NK-92 (cell line): ENCODE data around the gene GLTP.
A peak's percentile ranks its signal among the peaks of the same experiment; 100 is the strongest.
"Not testable (repeated sequence)": the region's sequence is repeated elsewhere in the genome, so short reads cannot be mapped to it uniquely, and the experiment has no call there.

Experiments
- DNase-seq: peaks from one replicate; lab custom pipeline; 2025; ENCODE audit not compliant: unreplicated experiment; lab: John Stamatoyannopoulos, UW

GLTP gene, protein sequence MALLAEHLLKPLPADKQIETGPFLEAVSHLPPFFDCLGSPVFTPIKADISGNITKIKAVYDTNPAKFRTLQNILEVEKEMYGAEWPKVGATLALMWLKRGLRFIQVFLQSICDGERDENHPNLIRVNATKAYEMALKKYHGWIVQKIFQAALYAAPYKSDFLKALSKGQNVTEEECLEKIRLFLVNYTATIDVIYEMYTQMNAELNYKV

GRCh38 chr12:109880043-109880931 is at the start of gene GLTP:
Gene GLTP, minus strand, starts transcription at chr12:109880541. Its CDS starts 167 bp downstream, at chr12:109880374.
- peak; percentile 8 for DNase-seq

GRCh38 chr12:109929326-109929725 is 49.0 kb upstream of the GLTP start:
- not testable (repeated sequence) for DNase-seq

DNA sequence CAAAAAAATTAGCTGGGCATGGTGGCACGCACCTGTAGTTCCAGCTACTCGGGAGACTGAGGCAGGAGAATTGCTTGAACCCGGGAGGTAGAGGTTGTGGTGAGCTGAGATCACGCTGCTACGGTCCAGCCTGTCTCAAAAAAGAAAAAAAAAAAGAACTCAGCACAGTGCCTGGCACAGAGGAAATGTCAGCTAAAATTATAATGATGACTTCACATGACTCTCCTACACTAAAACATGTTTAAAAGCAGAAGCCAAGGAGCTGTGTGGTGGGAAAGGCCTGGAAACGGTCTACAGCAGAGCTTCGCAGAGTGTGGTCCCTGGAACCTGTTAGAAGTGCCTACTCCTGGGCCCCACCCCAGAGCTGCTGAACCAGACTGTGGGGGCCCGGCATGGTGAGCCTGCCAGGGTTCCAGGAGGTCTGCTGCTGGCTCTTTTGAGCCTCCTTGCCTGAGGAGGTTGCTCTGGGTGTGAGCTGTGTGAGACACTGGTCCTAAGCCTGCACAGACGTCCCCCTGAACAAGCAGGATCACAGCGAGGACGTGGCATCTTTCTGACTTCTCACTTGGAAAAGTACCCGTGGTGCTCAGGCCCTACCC is 47.8 kb upstream of the GLTP start:
- no peak for DNase-seq

- DNase-seq = no peak
Observed at GRCh38 chr12:109927622-109928021, 47.3 kb upstream of the GLTP start.

- no peak for DNase-seq
Observed at GRCh38 chr12:109926488-109927210, 46.3 kb upstream of the GLTP start.

DNA sequence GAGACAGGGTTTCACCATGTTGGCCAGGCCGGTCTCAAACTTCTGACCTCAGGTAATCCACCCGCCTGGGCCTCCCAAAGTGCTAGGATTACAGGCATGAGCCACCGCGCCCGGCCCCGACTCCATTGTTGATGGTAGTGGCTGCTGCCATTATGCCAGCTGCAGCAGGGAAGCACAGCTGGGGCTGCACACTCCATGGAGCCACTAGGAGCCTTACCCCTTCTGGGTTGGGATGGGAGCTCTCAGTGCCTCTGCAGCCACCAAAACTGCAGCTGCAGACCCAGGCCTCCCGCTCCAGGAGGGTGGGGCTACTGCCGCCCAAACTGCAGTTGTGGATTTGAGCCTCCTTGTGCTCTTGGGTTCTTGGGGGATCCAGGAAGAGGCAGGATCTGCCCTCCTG is 45.7 kb upstream of the GLTP start:
- DNase-seq = no peak

DNA sequence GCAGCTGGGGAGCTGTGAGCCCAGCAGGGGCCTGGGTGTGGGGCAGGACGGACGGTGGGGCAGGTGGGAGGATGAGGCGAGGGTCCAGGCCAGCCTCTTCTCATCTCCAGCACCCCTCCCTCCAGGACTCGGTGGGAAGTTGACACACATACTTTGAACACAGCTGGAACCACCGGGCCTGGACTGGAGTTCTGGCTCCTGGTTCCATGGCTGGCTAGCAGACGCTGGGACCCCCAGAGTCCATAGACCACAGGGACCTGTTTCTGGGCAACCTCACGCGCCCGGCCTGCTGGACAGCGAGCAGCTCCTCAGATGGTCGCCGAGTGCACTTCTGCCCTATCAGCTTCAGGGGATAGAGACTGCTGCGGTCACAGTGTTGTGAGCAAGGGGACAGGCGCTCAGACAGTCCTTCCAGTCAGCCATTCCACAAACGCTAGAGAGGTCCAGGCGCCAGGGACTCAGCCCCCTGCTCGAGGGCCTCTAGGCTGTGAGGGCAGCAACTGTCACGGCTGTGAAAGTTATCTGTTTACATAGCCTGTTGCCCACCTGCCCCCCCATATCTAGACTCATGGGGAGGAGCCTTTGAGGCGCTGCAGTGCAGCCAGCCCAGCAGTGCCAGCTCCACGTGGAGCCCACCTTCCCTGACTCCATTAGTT is 45.0 kb upstream of the GLTP start:
- no peak for DNase-seq

DNA sequence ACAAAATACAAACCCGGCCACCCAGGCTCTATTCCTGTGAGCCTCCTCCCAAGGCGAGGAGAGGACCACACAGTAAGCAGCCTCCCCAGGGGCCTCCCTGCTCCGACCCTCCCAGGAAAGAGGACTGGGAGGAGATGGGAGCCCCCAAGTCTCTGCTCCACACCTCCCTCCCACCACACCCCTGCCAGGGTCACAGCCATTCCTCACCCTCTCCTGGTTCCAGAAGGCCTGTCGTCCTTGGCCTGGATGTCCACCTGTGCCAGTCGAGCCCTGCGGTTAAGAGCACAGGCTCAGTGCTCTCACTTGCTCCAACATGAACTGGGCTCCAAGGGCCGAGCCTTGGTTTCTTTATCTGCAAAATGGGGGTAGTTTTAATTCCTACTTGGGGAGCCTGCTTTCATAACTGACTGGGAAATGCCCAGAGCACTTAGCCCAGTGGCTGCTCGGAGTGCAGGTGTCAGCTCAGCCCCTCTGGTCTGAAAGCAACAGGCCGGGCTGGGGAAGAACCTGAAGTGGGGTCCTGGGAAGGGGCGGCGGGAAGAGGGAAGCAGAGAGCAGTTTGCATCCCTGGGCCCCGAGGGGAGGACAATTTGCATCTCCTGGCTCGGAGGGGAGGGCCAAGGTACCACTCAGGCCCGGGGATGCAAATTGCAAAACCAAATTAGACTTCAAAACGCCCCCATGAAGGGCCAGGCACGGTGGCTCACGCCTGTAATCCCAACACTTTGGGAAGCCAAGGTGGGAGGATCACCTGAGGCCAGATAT is 43.3 kb upstream of the GLTP start:
- DNase-seq = no peak

- DNase-seq = no peak
Observed at GRCh38 chr12:109923038-109923437, 42.7 kb upstream of the GLTP start.

GRCh38 chr12:109921982-109922381 is 41.6 kb upstream of the GLTP start:
- no peak for DNase-seq

DNA sequence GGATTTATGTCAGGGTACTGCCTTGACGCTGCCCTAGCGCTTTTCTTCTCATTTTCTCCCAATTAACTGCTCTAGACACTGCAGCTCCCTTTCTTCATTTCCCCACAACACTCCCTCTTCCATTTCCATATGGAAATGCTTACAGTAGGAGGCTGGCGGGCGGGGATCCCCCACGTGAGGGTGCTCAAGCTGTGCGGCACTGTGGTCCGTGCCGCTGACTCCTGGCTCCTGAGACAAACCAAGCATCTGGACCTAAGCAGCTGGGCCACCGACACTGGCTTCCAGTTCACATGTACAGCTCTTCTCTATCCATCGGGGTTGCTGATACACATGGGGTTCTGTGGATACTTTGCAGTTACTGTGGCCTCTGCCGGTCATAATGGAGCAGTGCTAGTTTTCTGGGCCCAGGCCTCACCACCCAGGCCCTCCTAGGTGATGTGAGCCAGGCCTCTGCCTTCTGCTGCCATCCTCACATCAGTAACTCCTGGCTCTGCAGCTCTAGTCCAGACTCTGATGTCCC is 40.0 kb upstream of the GLTP start:
- no peak for DNase-seq

- no peak for DNase-seq
Observed at GRCh38 chr12:109919456-109919855, 39.1 kb upstream of the GLTP start.

DNA sequence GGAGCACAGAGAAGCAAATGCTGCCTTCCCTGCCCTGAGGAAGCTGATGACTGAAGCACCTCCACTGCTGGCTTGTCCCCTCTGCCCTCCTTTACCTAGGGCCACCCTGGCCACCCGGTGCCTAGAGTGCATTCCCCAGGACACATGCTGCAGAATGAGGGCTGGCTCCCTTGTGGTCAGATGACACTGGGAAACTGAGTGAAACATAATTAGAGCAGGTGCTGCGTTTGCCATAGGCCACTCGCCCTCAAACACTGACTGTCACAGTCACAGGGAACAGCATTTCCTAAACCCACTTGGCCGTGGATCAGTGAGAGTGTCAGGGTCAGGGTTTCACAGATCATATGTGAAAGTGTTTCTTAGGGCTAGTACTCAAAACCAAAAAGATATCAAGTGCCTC is 35.7 kb upstream of the GLTP start:
- no peak for DNase-seq

DNA sequence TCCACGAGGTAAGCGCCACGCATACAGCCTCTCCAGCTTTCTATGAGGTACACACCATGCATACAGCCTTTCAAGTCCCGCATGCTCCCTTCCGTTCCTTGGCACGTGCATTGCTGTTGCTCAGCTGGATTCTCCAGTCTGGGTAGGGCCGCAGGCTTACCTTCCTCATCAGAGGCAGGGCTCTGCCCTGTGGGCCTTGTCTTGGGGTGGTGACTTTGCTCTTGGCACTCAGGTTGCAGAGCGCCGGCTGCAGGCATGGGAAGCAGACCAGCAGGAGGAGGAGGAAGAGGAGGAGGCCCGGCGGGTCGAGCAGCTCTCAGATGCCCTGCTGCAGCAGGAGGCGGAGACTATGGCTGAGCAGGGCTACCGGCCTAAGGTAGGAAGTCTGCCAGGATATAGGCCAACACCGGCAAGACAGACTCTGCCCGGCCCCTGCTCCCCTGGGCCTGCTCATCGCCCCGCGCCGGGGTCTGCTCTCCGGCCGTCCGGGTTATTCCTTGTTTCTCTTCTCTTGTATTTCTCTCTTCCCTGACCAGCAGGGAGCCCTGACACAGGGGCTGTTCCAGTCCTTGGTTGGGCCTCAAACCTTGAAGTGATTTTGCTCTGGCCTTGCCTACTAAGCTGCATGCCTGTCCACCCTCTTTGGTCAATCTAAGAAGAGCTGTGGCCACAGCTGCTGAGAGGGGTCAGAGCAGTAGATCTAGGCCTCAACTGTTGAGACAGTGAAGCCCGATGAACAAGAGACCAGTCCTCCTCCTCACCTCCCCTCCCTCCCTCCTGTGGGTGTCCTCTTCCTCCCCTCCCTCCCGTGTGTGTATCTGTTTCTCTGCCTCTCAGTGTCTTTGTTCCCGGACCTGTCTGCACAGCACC is 35.1 kb upstream of the GLTP start:
- DNase-seq = no peak

GRCh38 chr12:109914461-109914860 is 34.1 kb upstream of the GLTP start:
- no peak for DNase-seq

DNA sequence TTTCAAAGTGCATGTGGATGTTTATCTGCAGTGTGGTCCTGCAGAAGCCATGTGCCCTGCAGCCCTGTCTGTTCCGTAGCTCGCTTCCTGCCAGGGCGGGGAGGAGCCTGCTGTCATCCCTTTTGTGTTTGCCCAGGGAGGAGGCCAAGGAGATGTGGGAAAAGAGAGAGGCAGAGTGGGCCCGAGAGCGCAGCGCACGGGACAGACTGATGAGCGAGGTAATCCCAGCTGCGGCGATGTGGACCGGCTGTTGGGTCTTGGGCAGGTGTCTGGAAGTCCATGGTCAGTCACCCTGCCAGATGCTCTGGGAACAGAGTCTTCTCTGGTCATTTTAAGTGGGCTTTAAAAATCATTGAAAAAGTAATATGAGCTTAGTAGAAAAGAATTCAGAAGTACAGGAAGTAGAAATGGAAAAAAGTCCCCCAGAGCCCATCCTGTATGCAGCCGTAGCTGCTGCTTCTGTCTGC is 32.5 kb upstream of the GLTP start:
- DNase-seq = no peak

DNA sequence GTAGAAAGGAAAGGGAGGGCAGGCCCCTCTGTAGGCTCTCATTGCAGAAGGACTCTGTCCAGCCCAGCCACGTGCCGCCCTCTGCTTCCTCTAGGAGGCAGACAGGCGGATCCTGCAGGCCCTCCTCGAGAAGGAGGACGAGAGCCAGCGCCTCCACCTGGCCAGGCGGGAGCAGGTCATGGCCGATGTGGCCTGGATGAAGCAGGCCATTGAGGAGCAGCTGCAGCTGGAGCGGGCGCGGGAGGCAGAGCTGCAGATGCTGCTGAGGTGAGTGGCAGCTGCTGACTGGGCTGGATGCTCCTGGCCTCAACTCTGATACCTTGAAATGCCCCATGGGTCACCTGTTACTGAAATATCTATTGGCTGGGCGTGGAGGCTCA is 30.6 kb upstream of the GLTP start:
- DNase-seq = no peak

GRCh38 chr12:109910254-109910968 is 30.1 kb upstream of the GLTP start:
- DNase-seq = no peak
